ENCODE measurements around the gene CNST.

The CNST gene

DNA sequence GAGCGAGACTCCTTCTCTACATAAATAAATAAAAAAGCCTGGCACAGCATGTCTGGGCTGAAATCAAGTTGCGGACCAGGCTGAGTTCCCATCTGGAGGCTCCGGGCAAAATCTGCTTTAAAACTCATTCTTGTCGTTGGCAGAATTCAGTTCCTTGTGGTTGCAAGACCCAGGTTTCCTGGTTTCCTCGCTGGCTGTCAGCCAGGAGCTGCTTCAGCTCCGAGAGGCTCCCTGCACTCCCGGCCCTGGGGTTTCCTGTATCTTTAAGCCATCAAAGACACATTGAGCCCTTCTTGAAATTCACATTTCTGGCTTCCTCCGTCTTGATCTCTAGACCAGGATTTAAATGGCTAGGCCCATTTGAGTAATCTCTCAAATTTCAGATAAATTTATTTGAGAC lies 137.3 kb downstream of the CNST start:
- Histone ChIP-seq H2BK15ac (replicated peaks; ENCODE audit: low read depth) (no peak overlapping the region), H3K56ac (ENCODE audit: low read length) (no peak overlapping the region), H4K8ac (ENCODE audit: low read depth, low read length) (no peak overlapping the region), H3K79me1 (ENCODE audit: low read length) (no peaks in the 10 kb centered on the region), H3K4me1 (ENCODE audit: control insufficient read depth, low read depth, low read length) (no peaks in the 10 kb centered on the region), H3K9ac (ENCODE audit: low read length) (no peak overlapping the region), H3K23ac (ENCODE audit: low read length) (no peak overlapping the region), H3K4me2 (ENCODE audit: low read length) (no peak overlapping the region), H2BK5ac (ENCODE audit: low read length) (no peak overlapping the region), H3K18ac (ENCODE audit: low read length) (no peak overlapping the region), H2AK5ac (ENCODE audit: low read length) (no peak overlapping the region), H3K36me3 (ENCODE audit: control insufficient read depth, insufficient read depth, low read length) (no peaks in the 10 kb centered on the region), H3K4ac (ENCODE audit: low read depth, low read length) (no peak overlapping the region), H3K27ac (ENCODE audit: low read depth, low read length) (no peak overlapping the region), H3K79me2 (ENCODE audit: control insufficient read depth, insufficient read depth, low read length) (no peaks in the 10 kb centered on the region), H3K27me3 (ENCODE audit: insufficient read depth, low read length, poor library complexity) (no peaks in the 10 kb centered on the region), H2BK120ac (ENCODE audit: low read depth, low read length) (no peak overlapping the region), H3K4me3 (ENCODE audit: low read length) (no peak overlapping the region), H4K5ac (ENCODE audit: low read length) (no peak overlapping the region)
- no CpG with 5 or more reads among the region's 8 CpGs for WGBS (ENCODE audit: extremely low coverage, insufficient coverage, low lambda C conversion rate)
- no peak for DNase-seq

GRCh38 chr1:246705368-246705767 lies 139.1 kb downstream of the CNST start:
- no peak overlapping the region for H3K9ac ChIP-seq (ENCODE audit: low read length)
- no peaks in the 10 kb centered on the region for H3K4me1 ChIP-seq (ENCODE audit: control insufficient read depth, low read depth, low read length)
- H3K79me1 ChIP-seq (ENCODE audit: low read length) = no peaks in the 10 kb centered on the region
- no peak overlapping the region for H3K4me3 ChIP-seq (ENCODE audit: low read length)
- H2BK5ac ChIP-seq (ENCODE audit: low read length) = no peak overlapping the region
- H3K18ac ChIP-seq (ENCODE audit: low read length) = no peak overlapping the region
- H3K36me3 ChIP-seq (ENCODE audit: control insufficient read depth, insufficient read depth, low read length) = no peaks in the 10 kb centered on the region
- H3K79me2 ChIP-seq (ENCODE audit: control insufficient read depth, insufficient read depth, low read length) = no peaks in the 10 kb centered on the region
- H3K27me3 ChIP-seq (ENCODE audit: insufficient read depth, low read length, poor library complexity) = no peaks in the 10 kb centered on the region
- H3K23ac ChIP-seq (ENCODE audit: low read length) = no peak overlapping the region
- no peak overlapping the region for H3K4me2 ChIP-seq (ENCODE audit: low read length)
- DNase-seq = no peak
- H3K4ac ChIP-seq (ENCODE audit: low read depth, low read length) = no peak overlapping the region
- H2BK120ac ChIP-seq (ENCODE audit: low read depth, low read length) = no peak overlapping the region
- no peak overlapping the region for H4K5ac ChIP-seq (ENCODE audit: low read length)
- no peak overlapping the region for H2AK5ac ChIP-seq (ENCODE audit: low read length)
- no peak overlapping the region for H4K8ac ChIP-seq (ENCODE audit: low read depth, low read length)
- no CpG with 5 or more reads among the region's 3 CpGs for WGBS (ENCODE audit: extremely low coverage, insufficient coverage, low lambda C conversion rate)
- H3K56ac ChIP-seq (ENCODE audit: low read length) = no peak overlapping the region
- no peak overlapping the region for H2BK15ac ChIP-seq (replicated peaks; ENCODE audit: low read depth)
- no peak overlapping the region for H3K27ac ChIP-seq (ENCODE audit: low read depth, low read length)

DNA sequence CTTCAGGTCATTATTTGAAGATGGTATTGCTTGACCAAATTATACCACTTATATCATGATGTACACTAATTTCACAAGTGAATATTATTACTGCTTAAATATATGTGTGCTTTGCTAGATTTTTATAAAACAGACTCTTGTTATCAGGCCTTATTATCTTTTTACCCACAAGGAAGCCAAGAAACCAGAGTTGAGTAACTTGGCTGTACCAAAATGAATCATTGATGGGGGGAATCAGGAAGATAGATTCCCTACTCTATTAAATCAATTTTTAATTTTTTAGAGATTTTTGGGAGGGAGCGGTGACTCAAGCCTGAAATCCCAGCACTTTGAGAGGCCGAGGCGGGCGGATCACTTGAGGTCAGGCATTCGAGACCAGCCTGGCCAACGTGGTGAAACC lies 141.9 kb downstream of the CNST start:
- no CpG with 5 or more reads among the region's 6 CpGs for WGBS (ENCODE audit: extremely low coverage, insufficient coverage, low lambda C conversion rate)
- Histone ChIP-seq H2BK120ac (ENCODE audit: low read depth, low read length) (no peak overlapping the region), H3K27ac (ENCODE audit: low read depth, low read length) (no peak overlapping the region), H3K18ac (ENCODE audit: low read length) (no peak overlapping the region), H3K9ac (ENCODE audit: low read length) (no peak overlapping the region), H3K4me3 (ENCODE audit: low read length) (no peak overlapping the region), H3K27me3 (ENCODE audit: insufficient read depth, low read length, poor library complexity) (no peaks in the 10 kb centered on the region), H2BK5ac (ENCODE audit: low read length) (no peak overlapping the region), H3K56ac (ENCODE audit: low read length) (no peak overlapping the region), H4K8ac (ENCODE audit: low read depth, low read length) (no peak overlapping the region), H2BK15ac (replicated peaks; ENCODE audit: low read depth) (no peak overlapping the region), H3K4ac (ENCODE audit: low read depth, low read length) (no peak overlapping the region), H3K79me2 (ENCODE audit: control insufficient read depth, insufficient read depth, low read length) (no peaks in the 10 kb centered on the region), H3K79me1 (ENCODE audit: low read length) (no peaks in the 10 kb centered on the region), H4K5ac (ENCODE audit: low read length) (no peak overlapping the region), H3K23ac (ENCODE audit: low read length) (no peak overlapping the region), H3K36me3 (ENCODE audit: control insufficient read depth, insufficient read depth, low read length) (no peaks in the 10 kb centered on the region), H3K4me2 (ENCODE audit: low read length) (no peak overlapping the region), H2AK5ac (ENCODE audit: low read length) (no peak overlapping the region), H3K4me1 (ENCODE audit: control insufficient read depth, low read depth, low read length) (no peaks in the 10 kb centered on the region)
- no peak for DNase-seq

DNA sequence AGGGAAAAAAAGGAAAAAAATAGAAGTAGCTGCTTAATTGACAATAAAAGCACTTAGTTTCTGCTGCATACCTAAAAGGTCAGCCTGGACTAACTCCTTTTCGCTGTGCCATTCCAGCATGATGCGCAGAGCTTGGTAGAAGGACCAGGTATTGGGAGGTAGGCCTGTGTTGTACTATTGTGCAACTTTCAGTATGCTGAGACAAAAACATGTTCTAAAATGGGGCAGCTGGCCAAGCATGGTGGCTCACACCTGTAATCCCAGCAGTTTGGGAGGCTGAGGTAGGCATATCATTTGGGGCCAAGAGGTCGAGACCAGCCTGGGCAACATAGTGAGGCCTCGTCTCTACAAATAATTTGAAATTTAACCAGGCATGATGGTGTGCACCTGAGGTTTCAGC lies 142.9 kb downstream of the CNST start:
- Histone ChIP-seq H3K79me2 (ENCODE audit: control insufficient read depth, insufficient read depth, low read length) (no peaks in the 10 kb centered on the region), H4K8ac (ENCODE audit: low read depth, low read length) (no peak overlapping the region), H3K23ac (ENCODE audit: low read length) (no peak overlapping the region), H2BK5ac (ENCODE audit: low read length) (no peak overlapping the region), H3K4ac (ENCODE audit: low read depth, low read length) (no peak overlapping the region), H3K4me3 (ENCODE audit: low read length) (no peak overlapping the region), H2BK15ac (replicated peaks; ENCODE audit: low read depth) (no peak overlapping the region), H3K27ac (ENCODE audit: low read depth, low read length) (no peak overlapping the region), H3K27me3 (ENCODE audit: insufficient read depth, low read length, poor library complexity) (no peaks in the 10 kb centered on the region), H4K5ac (ENCODE audit: low read length) (no peak overlapping the region), H2BK120ac (ENCODE audit: low read depth, low read length) (no peak overlapping the region), H3K36me3 (ENCODE audit: control insufficient read depth, insufficient read depth, low read length) (no peaks in the 10 kb centered on the region), H3K56ac (ENCODE audit: low read length) (no peak overlapping the region), H3K9ac (ENCODE audit: low read length) (no peak overlapping the region), H3K79me1 (ENCODE audit: low read length) (no peaks in the 10 kb centered on the region), H2AK5ac (ENCODE audit: low read length) (no peak overlapping the region), H3K18ac (ENCODE audit: low read length) (no peak overlapping the region), H3K4me2 (ENCODE audit: low read length) (no peak overlapping the region), H3K4me1 (ENCODE audit: control insufficient read depth, low read depth, low read length) (no peaks in the 10 kb centered on the region)
- no CpG with 5 or more reads among the region's 4 CpGs for WGBS (ENCODE audit: extremely low coverage, insufficient coverage, low lambda C conversion rate)
- no peak for DNase-seq

- no CpG with 5 or more reads among the region's 2 CpGs for WGBS (ENCODE audit: extremely low coverage, insufficient coverage, low lambda C conversion rate)
Observed at GRCh38 chr1:246709835-246710234, 143.6 kb downstream of the CNST start.

GRCh38 chr1:246711548-246712003 lies 145.3 kb downstream of the CNST start:
- DNase-seq = no peak
- no peaks in the 10 kb centered on the region for H3K27me3 ChIP-seq (ENCODE audit: insufficient read depth, low read length, poor library complexity)

More at GRCh38 chr1:246709835-246710234, 143.6 kb downstream of the CNST start:
- Histone ChIP-seq H3K36me3 (ENCODE audit: control insufficient read depth, insufficient read depth, low read length) (no peaks in the 10 kb centered on the region), H3K79me2 (ENCODE audit: control insufficient read depth, insufficient read depth, low read length) (no peaks in the 10 kb centered on the region), H4K5ac (ENCODE audit: low read length) (no peak overlapping the region), H2BK5ac (ENCODE audit: low read length) (no peak overlapping the region), H3K27ac (ENCODE audit: low read depth, low read length) (no peak overlapping the region), H2BK15ac (replicated peaks; ENCODE audit: low read depth) (no peak overlapping the region), H3K4me3 (ENCODE audit: low read length) (no peak overlapping the region), H3K23ac (ENCODE audit: low read length) (no peak overlapping the region), H3K56ac (ENCODE audit: low read length) (no peak overlapping the region), H4K8ac (ENCODE audit: low read depth, low read length) (no peak overlapping the region), H3K4me1 (ENCODE audit: control insufficient read depth, low read depth, low read length) (no peaks in the 10 kb centered on the region), H3K79me1 (ENCODE audit: low read length) (no peaks in the 10 kb centered on the region), H2BK120ac (ENCODE audit: low read depth, low read length) (no peak overlapping the region), H2AK5ac (ENCODE audit: low read length) (no peak overlapping the region), H3K4me2 (ENCODE audit: low read length) (no peak overlapping the region), H3K18ac (ENCODE audit: low read length) (no peak overlapping the region), H3K27me3 (ENCODE audit: insufficient read depth, low read length, poor library complexity) (no peaks in the 10 kb centered on the region), H3K9ac (ENCODE audit: low read length) (no peak overlapping the region), H3K4ac (ENCODE audit: low read depth, low read length) (no peak overlapping the region)
- DNase-seq = no peak

More at GRCh38 chr1:246711548-246712003, 145.3 kb downstream of the CNST start:
- Histone ChIP-seq H4K5ac (ENCODE audit: low read length) (no peak overlapping the region), H3K4me2 (ENCODE audit: low read length) (no peak overlapping the region), H3K18ac (ENCODE audit: low read length) (no peak overlapping the region), H3K36me3 (ENCODE audit: control insufficient read depth, insufficient read depth, low read length) (no peaks in the 10 kb centered on the region), H3K9ac (ENCODE audit: low read length) (no peak overlapping the region), H3K4ac (ENCODE audit: low read depth, low read length) (no peak overlapping the region), H2AK5ac (ENCODE audit: low read length) (no peak overlapping the region), H2BK5ac (ENCODE audit: low read length) (no peak overlapping the region), H2BK15ac (replicated peaks; ENCODE audit: low read depth) (no peak overlapping the region), H3K79me2 (ENCODE audit: control insufficient read depth, insufficient read depth, low read length) (no peaks in the 10 kb centered on the region), H4K8ac (ENCODE audit: low read depth, low read length) (no peak overlapping the region), H3K4me3 (ENCODE audit: low read length) (no peak overlapping the region), H2BK120ac (ENCODE audit: low read depth, low read length) (no peak overlapping the region), H3K4me1 (ENCODE audit: control insufficient read depth, low read depth, low read length) (no peaks in the 10 kb centered on the region), H3K56ac (ENCODE audit: low read length) (no peak overlapping the region), H3K79me1 (ENCODE audit: low read length) (no peaks in the 10 kb centered on the region), H3K27ac (ENCODE audit: low read depth, low read length) (no peak overlapping the region), H3K23ac (ENCODE audit: low read length) (no peak overlapping the region)
- no CpG with 5 or more reads among the region's 3 CpGs for WGBS (ENCODE audit: extremely low coverage, insufficient coverage, low lambda C conversion rate)

All from mesendoderm (in vitro differentiated cells).